CD4-positive, alpha-beta T cell treated with Interleukin-15 for 4 hours (primary cell): ENCODE results near the gene RRP36.
"Not testable (repeated sequence)": the region's sequence is repeated elsewhere in the genome, so short reads cannot be mapped to it uniquely, and the experiment has no call there.

ENCODE experiments used
- DNase-seq: peaks from one replicate; pipeline ENCODE4 v3.0.0-alpha.2; 2020; ENCODE audit warnings: low spot score

RRP36 gene

GRCh38 chr6:43021270-43022047 lies at the start of gene RRP36:
Gene RRP36, plus strand, starts transcription at chr6:43021623. Its CDS starts 32 bp downstream, at chr6:43021655.
- peak; percentile 66 for DNase-seq

DNA sequence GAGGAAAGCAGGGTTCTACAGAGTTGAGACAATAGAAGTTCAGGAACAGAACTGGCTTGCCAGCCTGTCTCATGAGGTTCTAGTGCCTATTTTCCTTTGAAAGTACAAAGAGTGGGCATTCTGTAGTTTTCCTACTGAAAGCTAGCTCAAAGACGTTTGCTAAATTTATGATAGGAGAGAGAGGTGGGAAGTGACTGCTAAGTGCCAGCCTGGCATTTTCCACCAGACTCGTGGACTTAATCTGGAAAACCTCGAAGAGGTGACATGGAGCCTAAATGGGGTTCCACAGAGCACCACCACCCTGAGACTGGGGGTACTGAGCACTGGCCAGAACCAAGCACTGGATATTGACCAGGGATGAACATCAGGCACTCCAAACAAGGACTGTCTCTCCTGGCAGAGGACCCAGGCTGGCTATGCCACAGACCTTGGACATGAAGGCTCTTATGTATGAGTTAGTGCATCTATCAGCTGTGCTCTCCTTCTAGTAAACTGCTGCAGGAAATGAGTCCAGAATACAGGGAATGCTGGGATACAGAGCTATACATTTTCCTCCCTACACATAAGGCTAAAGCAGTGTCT lies 49.6 kb upstream of the RRP36 start:
- DNase-seq: no peak

GRCh38 chr6:42973926-42974325 lies 47.5 kb upstream of the RRP36 start:
- DNase-seq: no peak

- DNase-seq: no peak
Measured at GRCh38 chr6:42974919-42975505, 46.4 kb upstream of the RRP36 start.

GRCh38 chr6:42978487-42978838 lies 43.0 kb upstream of the RRP36 start:
- no peak for DNase-seq

DNA sequence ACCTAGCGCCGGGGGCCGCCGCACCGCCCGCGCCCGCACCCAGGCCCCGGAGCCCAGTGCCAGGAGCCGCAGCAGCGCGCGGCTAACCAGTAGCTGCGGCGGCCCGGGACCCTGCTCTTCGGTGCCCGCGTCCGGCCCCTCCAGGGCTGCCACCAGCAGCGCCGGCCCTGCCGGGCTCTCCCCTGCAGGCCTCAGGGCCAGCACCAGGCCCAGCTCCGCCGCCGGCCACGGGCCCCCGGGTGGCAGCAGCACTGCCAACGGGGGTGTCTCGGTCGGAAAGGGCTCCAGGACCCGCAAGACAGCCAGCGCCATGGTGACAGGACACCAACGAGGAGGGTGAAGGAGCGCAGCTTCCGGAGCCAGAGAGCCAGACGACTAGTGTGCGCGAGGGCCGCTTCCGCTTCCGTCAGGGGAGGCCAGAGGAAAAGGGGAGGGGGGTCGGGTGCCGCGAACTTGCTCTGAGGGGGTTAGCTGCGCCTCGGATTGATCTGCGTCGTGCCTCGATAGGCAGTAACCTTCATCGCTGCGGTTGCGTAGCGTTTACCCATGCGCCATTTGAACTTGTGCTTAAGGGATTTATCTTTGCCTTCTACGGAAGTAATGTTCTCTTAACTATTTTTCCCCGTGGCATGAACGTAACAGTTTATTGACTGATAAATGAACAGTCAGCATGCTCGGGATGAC lies 42.4 kb upstream of the RRP36 start, which contains the start of gene PEX6:
Gene PEX6, minus strand, starts transcription at position 343 of the 684 bp plus-strand sequence. Its CDS starts 31 bp downstream, at position 312.
- DNase-seq: peak; percentile 91

DNA sequence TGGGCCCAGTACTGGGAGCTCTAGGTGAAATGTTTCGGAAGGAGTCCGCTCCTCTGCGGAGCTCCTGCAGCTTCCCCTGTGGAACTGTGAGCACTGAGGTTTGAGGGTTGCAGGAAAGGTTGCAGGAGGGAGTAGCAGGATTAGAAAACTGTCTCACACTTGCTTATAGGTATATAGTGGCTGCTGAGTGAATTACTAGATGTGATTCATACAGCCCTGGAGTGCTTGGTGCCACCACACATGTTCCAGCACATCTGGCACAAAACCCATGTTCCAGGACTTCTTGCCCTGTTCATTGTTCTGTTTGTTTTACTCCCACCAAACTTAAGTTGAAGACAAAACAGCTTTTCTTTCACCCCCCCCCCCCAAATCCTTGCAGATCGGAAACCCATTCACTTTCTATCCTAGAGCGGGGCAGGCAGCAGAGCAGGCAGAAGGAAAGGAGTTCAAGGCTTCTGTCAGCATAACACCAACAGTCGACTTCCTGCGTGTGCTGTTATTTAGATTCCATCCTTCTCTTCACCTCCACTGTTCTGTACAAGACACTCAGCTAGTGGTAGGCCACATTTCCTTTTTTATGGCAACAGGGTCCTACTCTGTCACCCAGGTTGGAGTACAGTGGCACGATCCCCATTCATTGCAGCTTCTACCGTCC lies 41.8 kb upstream of the RRP36 start:
- DNase-seq: peak; percentile 38

DNA sequence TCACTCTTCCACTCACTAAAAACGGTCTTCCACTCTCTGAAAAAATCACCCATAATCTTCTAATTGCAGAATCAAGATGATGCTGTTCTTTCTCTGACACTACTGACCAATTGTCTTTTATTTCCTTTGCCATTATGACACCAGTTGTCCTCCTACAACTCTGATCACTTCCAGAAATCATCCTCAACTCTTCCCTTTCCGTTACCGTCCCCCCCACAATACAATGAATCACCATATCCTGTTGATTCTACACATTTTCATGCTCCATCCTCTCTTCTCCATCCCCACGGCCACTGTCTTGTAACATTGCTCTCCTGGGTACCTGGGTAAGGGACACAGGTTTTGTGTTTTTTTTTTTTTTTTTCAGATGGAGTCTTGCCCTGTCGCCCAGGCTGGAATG lies 39.6 kb upstream of the RRP36 start:
- no peak for DNase-seq

DNA sequence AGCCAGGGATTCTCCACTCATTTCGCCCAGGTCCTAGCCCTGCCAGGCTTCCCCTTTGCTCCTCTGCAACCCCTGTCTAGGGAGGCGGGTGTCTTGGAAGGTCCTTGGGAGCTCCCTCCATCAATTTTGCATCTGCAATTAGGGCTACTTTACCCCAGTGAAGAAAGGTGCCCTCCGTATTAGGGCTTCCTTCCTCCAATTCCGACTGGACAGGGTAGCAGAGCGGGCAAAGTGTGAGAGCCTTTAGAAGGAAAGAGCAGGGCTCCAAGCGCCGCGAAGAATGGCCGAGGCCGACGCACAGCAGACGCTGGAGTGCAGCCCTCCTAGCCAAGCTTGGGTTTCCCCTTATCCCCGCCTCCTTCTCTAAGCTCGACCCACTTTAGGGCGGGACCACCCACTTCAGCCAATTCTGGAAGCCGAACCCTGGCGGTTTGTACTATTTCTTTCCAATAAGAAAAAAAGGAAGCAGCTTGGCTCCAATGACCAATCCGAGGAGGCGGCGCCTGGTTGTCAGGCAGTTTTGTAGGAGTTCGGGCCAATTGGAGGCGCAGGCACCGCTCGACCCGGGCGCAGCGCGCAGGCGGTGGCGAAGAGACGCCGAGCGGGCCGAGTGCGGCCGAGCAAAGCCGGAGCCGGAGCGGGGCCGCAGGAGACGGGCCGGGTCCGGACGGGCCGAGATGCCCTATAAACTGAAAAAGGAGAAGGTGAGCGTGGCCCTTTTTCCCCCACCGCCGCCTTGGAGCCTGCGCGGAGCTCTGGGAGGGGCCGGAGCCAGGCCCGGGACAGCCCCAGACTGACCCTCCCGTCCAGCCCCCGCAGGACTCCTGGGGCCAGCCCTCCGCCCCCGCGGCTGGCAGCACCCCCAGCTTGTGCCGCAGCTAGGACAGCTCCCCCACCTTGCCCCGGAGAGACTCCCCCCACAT lies 37.2 kb upstream of the RRP36 start, which contains the start of gene PPP2R5D:
Gene PPP2R5D, plus strand, starts transcription at position 570 of the 923 bp plus-strand sequence. Its CDS starts 108 bp downstream, at position 678.
- DNase-seq: peak; percentile 98

DNA sequence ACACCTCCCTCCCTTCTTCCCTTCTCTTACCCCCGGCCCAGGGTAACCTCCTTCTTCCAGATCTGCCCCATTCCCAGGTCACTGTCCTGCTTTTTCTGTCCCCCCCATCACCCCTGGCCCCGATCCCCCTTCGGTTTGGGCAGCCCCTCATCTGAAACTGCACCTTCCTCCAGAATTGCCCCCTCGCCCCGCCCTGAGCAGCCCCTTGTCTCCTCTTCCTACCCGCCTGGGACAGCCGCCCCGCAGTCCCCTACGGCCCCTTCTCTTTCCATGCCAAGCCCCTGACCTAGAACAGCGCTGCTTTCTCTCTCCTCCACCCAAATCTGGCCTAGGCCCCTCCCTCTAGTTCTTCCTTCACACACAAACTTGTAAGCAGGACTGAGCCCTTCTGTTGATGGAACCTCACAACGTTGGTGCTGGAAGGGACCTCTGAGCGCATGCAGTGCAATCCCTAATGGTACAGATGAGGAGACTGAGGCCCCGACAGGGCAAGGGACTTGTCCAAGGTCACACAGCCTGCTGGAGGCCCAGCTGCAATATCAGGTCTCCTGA lies 36.4 kb upstream of the RRP36 start:
- peak; percentile 13 for DNase-seq

GRCh38 chr6:42987533-42988451 lies 33.6 kb upstream of the RRP36 start:
- no peak for DNase-seq

- DNase-seq: no peak
Measured at GRCh38 chr6:42988486-42989020, 32.9 kb upstream of the RRP36 start.

GRCh38 chr6:42989923-42990322 lies 31.5 kb upstream of the RRP36 start:
- no peak for DNase-seq

- no peak for DNase-seq
Measured at GRCh38 chr6:42993445-42993844, 28.0 kb upstream of the RRP36 start.

DNA sequence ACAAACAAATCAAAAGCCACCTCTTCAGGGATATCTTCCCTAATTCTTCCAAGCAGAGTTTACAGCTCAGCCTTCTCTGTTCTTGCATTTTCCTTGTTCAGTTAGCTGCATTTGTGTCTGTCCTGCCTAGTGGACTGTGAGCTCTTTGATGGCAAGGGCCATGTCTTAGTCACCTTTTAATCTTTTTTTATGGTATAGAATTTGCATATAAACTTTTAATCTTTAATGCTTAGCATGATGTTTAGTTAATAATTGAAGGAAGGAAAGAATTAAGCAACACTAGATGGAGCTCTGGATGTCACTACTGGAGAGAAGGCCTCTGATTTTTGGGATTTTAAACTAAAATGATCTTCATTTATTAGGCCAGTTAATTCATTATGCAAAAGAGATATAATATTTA lies 24.9 kb upstream of the RRP36 start:
- DNase-seq: no peak

- DNase-seq: not testable (repeated sequence)
Measured at GRCh38 chr6:42998205-42998604, 23.2 kb upstream of the RRP36 start.

DNA sequence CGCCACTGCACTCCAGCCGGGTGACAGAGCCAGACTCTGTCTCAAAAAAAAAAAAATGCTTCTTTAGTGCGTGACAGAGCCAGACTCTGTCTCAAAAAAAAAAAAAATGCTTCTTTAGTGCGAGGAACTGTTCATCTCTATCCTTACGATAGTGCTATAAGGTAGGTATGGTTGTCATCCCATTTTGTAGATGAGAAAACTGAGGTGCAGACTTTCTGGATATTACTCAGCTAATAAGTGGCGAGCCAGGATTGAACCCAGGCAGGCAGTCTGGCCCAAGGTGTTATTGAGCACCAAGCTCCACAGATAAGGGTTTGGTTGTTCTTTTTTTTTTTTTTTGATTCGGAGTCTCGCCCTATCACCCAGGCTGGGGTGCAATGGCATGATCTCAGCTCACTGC lies 19.6 kb upstream of the RRP36 start:
- no peak for DNase-seq

- DNase-seq: no peak
Measured at GRCh38 chr6:43005844-43006243, 15.6 kb upstream of the RRP36 start.

GRCh38 chr6:43006251-43006650 lies 15.2 kb upstream of the RRP36 start:
- DNase-seq: no peak
